ENCODE results near the gene HUNK. TPM values are rescaled to one million over a fixed set of nuclear protein-coding genes. Genes with fewer than 3 reads are reported as not detected.
A peak's percentile ranks its signal among the peaks of the same experiment; 100 is the strongest.

Gene HUNK
- total and polyA plus RNA-seq, 8 donors, result 2.6 to 17.0 (median 9.0) TPM

DNA sequence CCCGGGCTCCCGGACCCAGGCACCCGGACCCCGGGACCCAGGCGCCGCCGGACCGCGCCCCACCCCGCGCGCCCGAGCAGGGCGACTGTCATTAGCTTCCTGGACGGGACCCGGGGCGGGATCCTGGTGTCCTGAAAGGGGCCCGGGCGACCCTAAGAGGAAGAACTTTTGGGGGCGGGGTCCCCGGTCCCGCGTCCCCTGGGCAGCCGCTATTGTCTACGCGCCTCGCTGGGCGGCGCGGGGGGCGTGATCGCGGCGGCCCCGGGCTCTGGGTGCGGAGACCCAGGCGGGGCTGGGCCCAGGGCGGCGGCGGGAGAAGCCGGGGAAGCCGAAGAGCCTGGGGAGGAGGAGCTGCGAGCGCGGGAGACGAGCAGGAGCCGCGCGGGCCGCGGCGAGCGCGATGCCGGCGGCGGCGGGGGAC is 465 bp downstream of the HUNK start:
- DNase-seq (peak in 5 of 6 donors; percentile 32 to 83 (median 55)), FAIRE-seq (no peak), ATAC-seq (peak in 3 of 4 donors; percentile 0 to 34 (median 13))
- H3K27me3 ChIP-seq, result no peaks in the 10 kb centered on the region
- peak overlapping the region; percentile 67 to 94 (median 88) for H3K27ac ChIP-seq
- peaks cover 14 to 19% (median 14%) of the 10 kb centered on the region in 3 donors for H3K4me1 ChIP-seq
- peak overlapping the region; percentile 58 to 94 (median 66) for H3K4me3 ChIP-seq
- TF ChIP-seq, protein P1, sequence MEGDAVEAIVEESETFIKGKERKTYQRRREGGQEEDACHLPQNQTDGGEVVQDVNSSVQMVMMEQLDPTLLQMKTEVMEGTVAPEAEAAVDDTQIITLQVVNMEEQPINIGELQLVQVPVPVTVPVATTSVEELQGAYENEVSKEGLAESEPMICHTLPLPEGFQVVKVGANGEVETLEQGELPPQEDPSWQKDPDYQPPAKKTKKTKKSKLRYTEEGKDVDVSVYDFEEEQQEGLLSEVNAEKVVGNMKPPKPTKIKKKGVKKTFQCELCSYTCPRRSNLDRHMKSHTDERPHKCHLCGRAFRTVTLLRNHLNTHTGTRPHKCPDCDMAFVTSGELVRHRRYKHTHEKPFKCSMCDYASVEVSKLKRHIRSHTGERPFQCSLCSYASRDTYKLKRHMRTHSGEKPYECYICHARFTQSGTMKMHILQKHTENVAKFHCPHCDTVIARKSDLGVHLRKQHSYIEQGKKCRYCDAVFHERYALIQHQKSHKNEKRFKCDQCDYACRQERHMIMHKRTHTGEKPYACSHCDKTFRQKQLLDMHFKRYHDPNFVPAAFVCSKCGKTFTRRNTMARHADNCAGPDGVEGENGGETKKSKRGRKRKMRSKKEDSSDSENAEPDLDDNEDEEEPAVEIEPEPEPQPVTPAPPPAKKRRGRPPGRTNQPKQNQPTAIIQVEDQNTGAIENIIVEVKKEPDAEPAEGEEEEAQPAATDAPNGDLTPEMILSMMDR (IDR thresholded peaks at IDR 0.05), result no peak
- intact Hi-C loops (cut with DNase I), result no loop called here
- no peaks in the 10 kb centered on the region for H3K36me3 ChIP-seq
- H3K9me3 ChIP-seq, result no peaks in the 10 kb centered on the region
- WGBS, 2 donors, result 1% methylated on average over 57 to 58 of the region's 58 CpGs

DNA sequence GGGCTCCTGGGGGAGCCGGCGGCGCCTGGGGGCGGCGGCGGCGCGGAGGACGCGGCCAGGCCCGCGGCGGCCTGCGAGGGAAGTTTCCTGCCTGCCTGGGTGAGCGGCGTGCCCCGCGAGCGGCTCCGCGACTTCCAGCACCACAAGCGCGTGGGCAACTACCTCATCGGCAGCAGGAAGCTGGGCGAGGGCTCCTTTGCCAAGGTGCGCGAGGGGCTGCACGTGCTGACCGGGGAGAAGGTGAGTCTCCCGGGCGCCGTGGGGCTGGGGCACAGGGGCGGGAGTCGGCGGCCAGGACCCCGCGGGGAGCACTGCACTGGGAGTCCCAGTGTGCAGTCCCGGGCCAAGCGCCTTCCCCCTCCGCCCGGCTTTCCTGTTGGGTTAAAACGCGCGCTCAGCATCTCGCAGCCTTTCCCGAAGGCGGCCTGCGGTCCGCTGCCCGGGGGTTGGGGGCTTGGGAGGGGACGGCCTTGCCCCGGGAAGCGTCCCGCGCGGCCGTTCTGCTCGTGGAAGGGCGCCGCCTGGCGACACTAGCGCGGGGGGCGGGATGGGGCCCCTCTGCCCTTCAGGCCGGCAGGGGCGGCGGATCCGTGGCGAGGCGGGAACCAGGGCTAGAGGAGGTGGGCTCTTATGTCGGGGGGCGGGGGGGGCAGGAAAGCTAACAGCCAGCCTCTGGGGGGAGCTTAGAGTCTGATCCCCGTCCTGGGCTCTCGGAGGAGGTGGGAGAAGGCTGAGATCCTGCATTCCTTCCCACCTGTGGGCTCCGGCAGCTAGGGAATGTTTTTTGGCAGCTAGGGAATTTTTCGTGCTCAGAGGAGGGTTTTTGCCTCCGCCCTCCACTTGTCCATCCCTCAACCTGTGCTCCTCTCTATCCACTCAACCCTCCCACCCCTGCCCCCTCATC is 1.1 kb downstream of the HUNK start:
- Histone ChIP-seq H3K36me3 (no peaks in the 10 kb centered on the region), H3K4me3 (peak overlapping the region; percentile 58 to 94 (median 66)), H3K4me1 (peaks cover 20 to 25% (median 20%) of the 10 kb centered on the region in 3 donors), H3K9me3 (no peaks in the 10 kb centered on the region), H3K27me3 (no peaks in the 10 kb centered on the region), H3K27ac (peak overlapping the region; percentile 67 to 94 (median 88))
- 1% methylated on average over 55 to 77 of the region's 77 CpGs for WGBS, 2 donors
- DNase-seq (peak; percentile 71 to 95 (median 80)), FAIRE-seq (no peak), ATAC-seq (peak; percentile 66 to 79 (median 66))
- intact Hi-C loops (cut with DNase I), result loop anchor here in 1 of 3 donors (2.0 kb wide), 1 partner anchor 27 kb away; no protein-coding TSS in a partner anchor
- TF ChIP-seq, protein P1 (IDR thresholded peaks at IDR 0.05), result peak; percentile 60 to 73 (median 66)

DNA sequence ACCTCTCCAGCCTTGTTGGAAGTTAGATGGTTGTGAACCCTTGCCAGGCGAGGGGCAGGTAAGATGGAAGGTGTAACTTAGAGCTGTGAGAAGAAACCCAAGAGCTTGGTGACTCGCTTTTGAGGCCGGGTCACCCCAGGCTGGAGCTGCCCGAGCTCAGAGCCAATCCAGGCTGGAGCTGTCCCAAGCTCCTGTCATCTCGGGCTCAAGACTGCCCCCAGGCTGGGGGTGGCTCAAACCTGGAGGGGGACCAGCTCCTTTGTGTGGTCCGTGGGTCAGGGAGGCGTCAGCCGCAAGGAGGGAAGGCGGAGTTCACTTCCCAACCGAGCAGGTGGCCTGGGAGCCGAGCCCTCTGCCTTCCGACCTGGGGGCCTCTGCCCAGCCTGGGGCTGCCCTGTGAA is 2.0 kb downstream of the HUNK start:
- H3K4me3 ChIP-seq, result peak overlapping the region; percentile 56 to 94 (median 64)
- peak overlapping the region; percentile 67 to 94 (median 88) for H3K27ac ChIP-seq

DNA sequence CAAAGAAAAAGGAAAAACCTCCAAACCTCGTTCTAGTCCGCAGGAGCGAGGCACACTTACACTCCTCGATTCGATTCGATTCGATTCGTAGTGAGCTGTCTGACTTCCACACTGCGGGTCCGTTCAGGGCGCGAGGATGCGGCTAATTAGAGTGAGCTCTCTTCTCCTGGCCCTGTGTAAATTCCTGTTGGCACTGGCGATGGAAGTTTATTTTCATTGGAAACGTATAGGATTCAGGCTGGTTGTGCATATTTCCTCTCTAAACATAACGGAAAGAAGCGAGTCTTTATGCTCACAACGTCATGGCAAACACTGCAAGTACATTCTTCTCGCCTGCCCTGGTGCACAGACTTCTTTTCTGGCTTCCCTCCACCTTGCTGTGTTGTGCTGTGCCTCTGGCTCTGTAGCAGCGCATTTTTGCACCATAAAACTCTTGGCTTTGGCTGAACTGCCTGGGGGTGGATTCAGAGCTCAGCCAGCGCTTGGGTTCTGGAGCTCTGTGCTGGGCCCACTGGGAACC is 2.7 kb downstream of the HUNK start:
- Histone ChIP-seq H3K27me3 (no peaks in the 10 kb centered on the region), H3K36me3 (no peaks in the 10 kb centered on the region), H3K4me1 (peaks cover 32 to 40% (median 35%) of the 10 kb centered on the region in 3 donors), H3K4me3 (peak overlapping the region in 3 of 4 donors; percentile 58 to 94 (median 71)), H3K9me3 (no peaks in the 10 kb centered on the region), H3K27ac (peak overlapping the region; percentile 67 to 94 (median 88))
- FAIRE-seq, result no peak
- no peak for DNase-seq
- TF ChIP-seq, protein P1 (IDR thresholded peaks at IDR 0.05), result no peak
- 20 to 22% methylated on average over 21 of the region's 21 CpGs for WGBS, 2 donors
- intact Hi-C loops (cut with DNase I), result loop anchor here in 1 of 3 donors (2.0 kb wide), 1 partner anchor 25 kb away; no protein-coding TSS in a partner anchor
- peak in 1 of 4 donors; percentile 4 for ATAC-seq

More for the DNA sequence above, 2.0 kb downstream of the HUNK start:
- TF ChIP-seq, protein P1 (IDR thresholded peaks at IDR 0.05), result no peak
- WGBS, 2 donors, result 2 to 13% methylated on average over 11 to 12 of the region's 12 CpGs
- DNase-seq, result peak; percentile 70 to 88 (median 80)
- Histone ChIP-seq H3K9me3 (no peaks in the 10 kb centered on the region), H3K4me1 (peaks cover 27 to 33% (median 29%) of the 10 kb centered on the region in 3 donors), H3K36me3 (no peaks in the 10 kb centered on the region), H3K27me3 (no peaks in the 10 kb centered on the region)
- intact Hi-C loops (cut with DNase I), result loop anchor here in 1 of 3 donors (2.0 kb wide), 1 partner anchor 26 kb away; no protein-coding TSS in a partner anchor
- peak; percentile 37 to 64 (median 58) for ATAC-seq
- FAIRE-seq, result no peak
